Measurements from ENCODE around the gene INO80D.

Gene INO80D

DNA sequence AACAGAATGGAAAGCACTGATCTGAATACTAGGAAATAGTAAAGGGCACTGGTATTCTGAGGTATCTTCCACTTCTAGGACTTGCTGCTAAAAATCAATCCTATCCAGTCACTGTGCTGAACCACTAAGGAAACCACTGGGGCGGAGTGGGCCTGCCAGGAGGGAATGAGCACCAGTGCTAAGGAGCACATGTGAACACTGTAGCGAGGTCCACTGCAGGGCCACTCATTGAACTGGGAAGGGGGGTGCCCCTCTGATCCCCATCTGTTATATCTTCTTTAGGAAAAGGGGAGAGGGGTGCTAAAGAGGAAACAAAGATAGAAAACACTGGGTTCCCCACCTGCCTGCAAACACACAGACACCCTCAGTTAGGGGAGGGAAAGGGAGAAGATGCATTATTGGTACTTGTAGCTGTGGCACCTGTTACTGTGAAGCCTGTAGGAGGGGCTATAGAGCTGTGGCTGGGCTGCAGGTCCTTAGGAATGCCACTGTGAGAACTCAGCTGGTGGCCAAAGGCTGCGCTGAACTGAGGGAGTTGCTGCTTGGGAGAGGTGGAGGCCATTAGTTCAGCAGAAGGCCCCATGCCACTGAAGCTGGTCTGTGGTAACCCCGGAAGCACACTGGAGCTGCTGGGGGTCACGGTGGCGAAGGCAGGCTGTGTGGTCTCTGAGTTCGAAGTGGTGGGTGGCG, 81.8 kb downstream of the INO80D start (continued):
- no peak for TF ChIP-seq HOXA7 (CRISPR knock-in tag; IDR thresholded peaks at IDR 0.05; ENCODE audit: borderline replicate concordance)
- TF ChIP-seq SCRT2 (tag by site-specific recombination; IDR thresholded peaks at IDR 0.05): peak; percentile 70
- peak; percentile 74 for TF ChIP-seq GLIS1 (tag by site-specific recombination; IDR thresholded peaks at IDR 0.05)

DNA sequence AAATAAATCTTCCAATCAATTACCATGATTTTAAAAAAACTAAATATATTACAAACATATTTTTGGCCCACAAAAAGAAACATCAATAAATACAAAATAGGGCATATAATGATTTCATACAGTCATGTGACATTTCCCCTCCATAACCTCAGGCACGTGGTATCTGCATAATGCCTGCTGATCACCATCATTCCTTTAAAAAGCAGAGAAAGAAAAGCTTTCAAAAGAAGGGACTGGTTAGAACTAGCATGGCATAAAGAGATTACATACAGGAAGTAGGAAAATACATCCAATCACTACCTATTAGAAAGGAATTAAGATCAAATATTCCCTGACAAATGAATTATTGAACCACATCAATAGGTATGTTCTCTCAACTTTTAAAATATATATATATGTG, 83.5 kb downstream of the INO80D start:
- Histone ChIP-seq H3K4me1 (ENCODE audit: control insufficient read depth, insufficient read depth, low read length) (no peaks in the 10 kb centered on the region), H3K36me3 (ENCODE audit: control insufficient read depth in 2 of 2, insufficient read depth in 1 of 2, low read length in 2 of 2) (peaks cover 0 to 33% of the 10 kb centered on the region in 2 experiments; a peak in 2 of 3 replicates), H3K27ac (ENCODE audit: extremely low read depth, low read depth, low read length) (no peak overlapping the region), H3K4me3 (ENCODE audit: low read depth, low read length) (no peak overlapping the region), H3K9me3 (ENCODE audit: control insufficient read depth, insufficient read depth, low read depth, low read length) (no peaks in the 10 kb centered on the region)
- POLR2A ChIA-PET: no interaction called here
- CTCF ChIA-PET: interaction anchor here (0.6 to 1.4 kb wide), 2 partner anchors 16 to 323 kb away, joined by 3 to 4 read pairs; no protein-coding TSS in a partner anchor
- TF ChIP-seq ZNF791 (tag by site-specific recombination; IDR thresholded peaks at IDR 0.05) (no peak), ZNF561 (tag by site-specific recombination; IDR thresholded peaks at IDR 0.05; ENCODE audit: borderline replicate concordance) (no peak), ZNF510 (tag by site-specific recombination; IDR thresholded peaks at IDR 0.05; ENCODE audit: insufficient replicate concordance) (no peak), ZNF670 (tag by site-specific recombination; IDR thresholded peaks at IDR 0.05; ENCODE audit: low read depth) (no peak), ZNF112 (tag by site-specific recombination; IDR thresholded peaks at IDR 0.05) (no peak), GLIS2 (tag by site-specific recombination; IDR thresholded peaks at IDR 0.05) (no peak), TRIM28 (IDR thresholded peaks at IDR 0.05; ENCODE audit: borderline replicate concordance, low read length) (no peak), ZNF146 (tag by site-specific recombination; IDR thresholded peaks at IDR 0.05) (no peak), ZBTB1 (tag by site-specific recombination; IDR thresholded peaks at IDR 0.05) (no peak), ZFHX2 (tag by site-specific recombination; conservative IDR thresholded peaks at IDR 0.05) (no peak), ZBTB17 (tag by site-specific recombination; IDR thresholded peaks at IDR 0.05) (no peak), ZNF341 (tag by site-specific recombination; IDR thresholded peaks at IDR 0.05; ENCODE audit: low read depth) (no peak), BCL11A (tag by site-specific recombination; IDR thresholded peaks at IDR 0.05; ENCODE audit: low read depth) (no peak)
- TF ChIP-seq, protein P1, sequence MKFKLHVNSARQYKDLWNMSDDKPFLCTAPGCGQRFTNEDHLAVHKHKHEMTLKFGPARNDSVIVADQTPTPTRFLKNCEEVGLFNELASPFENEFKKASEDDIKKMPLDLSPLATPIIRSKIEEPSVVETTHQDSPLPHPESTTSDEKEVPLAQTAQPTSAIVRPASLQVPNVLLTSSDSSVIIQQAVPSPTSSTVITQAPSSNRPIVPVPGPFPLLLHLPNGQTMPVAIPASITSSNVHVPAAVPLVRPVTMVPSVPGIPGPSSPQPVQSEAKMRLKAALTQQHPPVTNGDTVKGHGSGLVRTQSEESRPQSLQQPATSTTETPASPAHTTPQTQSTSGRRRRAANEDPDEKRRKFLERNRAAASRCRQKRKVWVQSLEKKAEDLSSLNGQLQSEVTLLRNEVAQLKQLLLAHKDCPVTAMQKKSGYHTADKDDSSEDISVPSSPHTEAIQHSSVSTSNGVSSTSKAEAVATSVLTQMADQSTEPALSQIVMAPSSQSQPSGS (tag by site-specific recombination; IDR thresholded peaks at IDR 0.05; ENCODE audit: low read depth): no peak
- TF ChIP-seq, protein P2, sequence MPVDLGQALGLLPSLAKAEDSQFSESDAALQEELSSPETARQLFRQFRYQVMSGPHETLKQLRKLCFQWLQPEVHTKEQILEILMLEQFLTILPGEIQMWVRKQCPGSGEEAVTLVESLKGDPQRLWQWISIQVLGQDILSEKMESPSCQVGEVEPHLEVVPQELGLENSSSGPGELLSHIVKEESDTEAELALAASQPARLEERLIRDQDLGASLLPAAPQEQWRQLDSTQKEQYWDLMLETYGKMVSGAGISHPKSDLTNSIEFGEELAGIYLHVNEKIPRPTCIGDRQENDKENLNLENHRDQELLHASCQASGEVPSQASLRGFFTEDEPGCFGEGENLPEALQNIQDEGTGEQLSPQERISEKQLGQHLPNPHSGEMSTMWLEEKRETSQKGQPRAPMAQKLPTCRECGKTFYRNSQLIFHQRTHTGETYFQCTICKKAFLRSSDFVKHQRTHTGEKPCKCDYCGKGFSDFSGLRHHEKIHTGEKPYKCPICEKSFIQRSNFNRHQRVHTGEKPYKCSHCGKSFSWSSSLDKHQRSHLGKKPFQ (tag by site-specific recombination; IDR thresholded peaks at IDR 0.05): no peak
- TF ChIP-seq, protein P3, sequence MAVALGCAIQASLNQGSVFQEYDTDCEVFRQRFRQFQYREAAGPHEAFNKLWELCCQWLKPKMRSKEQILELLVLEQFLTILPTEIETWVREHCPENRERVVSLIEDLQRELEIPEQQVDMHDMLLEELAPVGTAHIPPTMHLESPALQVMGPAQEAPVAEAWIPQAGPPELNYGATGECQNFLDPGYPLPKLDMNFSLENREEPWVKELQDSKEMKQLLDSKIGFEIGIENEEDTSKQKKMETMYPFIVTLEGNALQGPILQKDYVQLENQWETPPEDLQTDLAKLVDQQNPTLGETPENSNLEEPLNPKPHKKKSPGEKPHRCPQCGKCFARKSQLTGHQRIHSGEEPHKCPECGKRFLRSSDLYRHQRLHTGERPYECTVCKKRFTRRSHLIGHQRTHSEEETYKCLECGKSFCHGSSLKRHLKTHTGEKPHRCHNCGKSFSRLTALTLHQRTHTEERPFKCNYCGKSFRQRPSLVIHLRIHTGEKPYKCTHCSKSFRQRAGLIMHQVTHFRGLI (tag by site-specific recombination; IDR thresholded peaks at IDR 0.05): no peak
- TF ChIP-seq, protein P4, sequence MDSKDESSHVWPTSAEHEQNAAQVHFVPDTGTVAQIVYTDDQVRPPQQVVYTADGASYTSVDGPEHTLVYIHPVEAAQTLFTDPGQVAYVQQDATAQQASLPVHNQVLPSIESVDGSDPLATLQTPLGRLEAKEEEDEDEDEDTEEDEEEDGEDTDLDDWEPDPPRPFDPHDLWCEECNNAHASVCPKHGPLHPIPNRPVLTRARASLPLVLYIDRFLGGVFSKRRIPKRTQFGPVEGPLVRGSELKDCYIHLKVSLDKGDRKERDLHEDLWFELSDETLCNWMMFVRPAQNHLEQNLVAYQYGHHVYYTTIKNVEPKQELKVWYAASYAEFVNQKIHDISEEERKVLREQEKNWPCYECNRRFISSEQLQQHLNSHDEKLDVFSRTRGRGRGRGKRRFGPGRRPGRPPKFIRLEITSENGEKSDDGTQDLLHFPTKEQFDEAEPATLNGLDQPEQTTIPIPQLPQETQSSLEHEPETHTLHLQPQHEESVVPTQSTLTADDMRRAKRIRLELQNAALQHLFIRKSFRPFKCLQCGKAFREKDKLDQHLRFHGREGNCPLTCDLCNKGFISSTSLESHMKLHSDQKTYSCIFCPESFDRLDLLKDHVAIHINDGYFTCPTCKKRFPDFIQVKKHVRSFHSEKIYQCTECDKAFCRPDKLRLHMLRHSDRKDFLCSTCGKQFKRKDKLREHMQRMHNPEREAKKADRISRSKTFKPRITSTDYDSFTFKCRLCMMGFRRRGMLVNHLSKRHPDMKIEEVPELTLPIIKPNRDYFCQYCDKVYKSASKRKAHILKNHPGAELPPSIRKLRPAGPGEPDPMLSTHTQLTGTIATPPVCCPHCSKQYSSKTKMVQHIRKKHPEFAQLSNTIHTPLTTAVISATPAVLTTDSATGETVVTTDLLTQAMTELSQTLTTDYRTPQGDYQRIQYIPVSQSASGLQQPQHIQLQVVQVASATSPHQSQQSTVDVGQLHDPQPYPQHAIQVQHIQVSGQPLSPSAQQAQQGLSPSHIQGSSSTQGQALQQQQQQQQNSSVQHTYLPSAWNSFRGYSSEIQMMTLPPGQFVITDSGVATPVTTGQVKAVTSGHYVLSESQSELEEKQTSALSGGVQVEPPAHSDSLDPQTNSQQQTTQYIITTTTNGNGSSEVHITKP (tag by site-specific recombination; IDR thresholded peaks at IDR 0.05): no peak
- TF ChIP-seq, protein P5, sequence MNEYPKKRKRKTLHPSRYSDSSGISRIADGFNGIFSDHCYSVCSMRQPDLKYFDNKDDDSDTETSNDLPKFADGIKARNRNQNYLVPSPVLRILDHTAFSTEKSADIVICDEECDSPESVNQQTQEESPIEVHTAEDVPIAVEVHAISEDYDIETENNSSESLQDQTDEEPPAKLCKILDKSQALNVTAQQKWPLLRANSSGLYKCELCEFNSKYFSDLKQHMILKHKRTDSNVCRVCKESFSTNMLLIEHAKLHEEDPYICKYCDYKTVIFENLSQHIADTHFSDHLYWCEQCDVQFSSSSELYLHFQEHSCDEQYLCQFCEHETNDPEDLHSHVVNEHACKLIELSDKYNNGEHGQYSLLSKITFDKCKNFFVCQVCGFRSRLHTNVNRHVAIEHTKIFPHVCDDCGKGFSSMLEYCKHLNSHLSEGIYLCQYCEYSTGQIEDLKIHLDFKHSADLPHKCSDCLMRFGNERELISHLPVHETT (tag by site-specific recombination; IDR thresholded peaks at IDR 0.05): no peak

All from HEK293 (cell line).